HepG2 (cell line): ENCODE data around the gene LAMB3. TPM values are rescaled to one million over a fixed set of nuclear protein-coding genes. Genes with fewer than 3 reads are reported as not detected.

Experiments used
- ATAC-seq: fragments of 200-7000 bp; cut with Tn5 transposase; 3 replicates; pipeline ENCODE4 v1.9.1; 2020; ENCODE audit warnings: mild to moderate bottlenecking, moderate library complexity
- BruUV-seq: library from RNA; stranded (reverse); fragments of 400-500 nt; replicated peaks from 2 replicates; lab custom pipeline; 2021; lab: Mats Ljungman, UMichigan
- CTCF ChIA-PET: fragments of 300-600 bp; formaldehyde crosslinking; extraction: SDS; loops from one replicate; lab custom pipeline; 2021; ENCODE audit warnings: low total read pairs, inconsistent platforms, low intra/inter-chr PET ratio; lab: Yijun Ruan, JAX
- POLR2A ChIA-PET: fragments of 350-600 bp; sonication (Branson Sonifier 250); formaldehyde crosslinking; loops from one replicate; lab custom pipeline; 2020; ENCODE audit warnings: antibody characterized with exemption, inconsistent platforms; lab: Yijun Ruan, JAX
- DNase-seq: peaks from one replicate; pipeline ENCODE4 v3.0.0-alpha.2; 2015; ENCODE audit warnings: low spot score
- FAIRE-seq: peaks from 3 replicates; lab custom pipeline; 2011; peaks lifted over from hg19 to GRCh38; lab: Jason Lieb, UNC
- H2AFZ ChIP-seq: one replicate; pipeline ENCODE4 v1.6.1; 2011; ENCODE audit warnings: low read length, inconsistent platforms
- H3K27ac ChIP-seq: fragments of 300-600 bp; 3 replicates; pipeline ENCODE4 v1.8.0; 2011; ENCODE audit warnings: mixed run types, mild to moderate bottlenecking, mixed read lengths, low read length, inconsistent platforms; ENCODE audit not compliant: insufficient read depth; ENCODE audit errors: extremely low read length
- H3K27me3 ChIP-seq, 2 experiments: fragments of 200-600 bp in 1 of 2; 2 replicates in 1 of 2; 3 replicates in 1 of 2; pipeline versions ENCODE4 v1.6.0 to v1.8.0; 2011; ENCODE audit warnings: low read length in 2 of 2, mild to moderate bottlenecking in 2 of 2, moderate library complexity in 2 of 2, inconsistent platforms in 1 of 2; ENCODE audit not compliant: insufficient read depth in 2 of 2, control insufficient read depth in 1 of 2
- H3K36me3 ChIP-seq, 2 experiments: fragments of 200-600 bp in 1 of 2; replicated peaks in 1 of 2; 2 replicates in 1 of 2; 3 replicates in 1 of 2; pipeline versions ENCODE4 v1.5.1 to v1.8.0; 2011; ENCODE audit warnings: low read length in 2 of 2, inconsistent platforms in 1 of 2; ENCODE audit not compliant: insufficient read depth in 2 of 2, control insufficient read depth in 1 of 2
- H3K4me1 ChIP-seq: 2 replicates; pipeline ENCODE4 v1.5.1; 2012; ENCODE audit warnings: low read length, inconsistent platforms; ENCODE audit not compliant: insufficient read depth
- H3K4me2 ChIP-seq: 2 replicates; pipeline ENCODE4 v1.6.0; 2011; ENCODE audit warnings: low read depth, low read length, inconsistent platforms
- H3K4me3 ChIP-seq, 3 experiments: fragments of 200-600 bp in 1 of 3; sonication (generic), shearing (Covaris generic) in 1 of 3; replicated peaks in 1 of 3; 2 replicates each; pipeline ENCODE4 v1.5.1; 2011 to 2016; ENCODE audit warnings: low read length in 3 of 3, inconsistent platforms in 2 of 3, low read depth in 2 of 3, mild to moderate bottlenecking in 2 of 3, control low read depth in 1 of 3, mixed read lengths in 1 of 3; ENCODE audit not compliant: insufficient read depth in 1 of 3
- H3K79me2 ChIP-seq: one replicate; pipeline ENCODE4 v1.6.1; 2011; ENCODE audit warnings: low read length, inconsistent platforms; ENCODE audit not compliant: insufficient read depth
- H3K9ac ChIP-seq: 2 replicates; pipeline ENCODE4 v1.6.0; 2011; ENCODE audit warnings: mild to moderate bottlenecking, low read depth, low read length, inconsistent platforms; ENCODE audit not compliant: insufficient read depth
- H3K9me3 ChIP-seq: 2 replicates; pipeline ENCODE4 v1.5.1; 2012; ENCODE audit warnings: mild to moderate bottlenecking, low read length
- H4K20me1 ChIP-seq: 2 replicates; pipeline ENCODE4 v1.6.0; 2011; ENCODE audit warnings: inconsistent platforms, mild to moderate bottlenecking, low read length, moderate library complexity; ENCODE audit not compliant: insufficient read depth
- JUN ChIP-seq: sonication (generic); formaldehyde crosslinking; IDR thresholded peaks from 2 replicates; pipeline ENCODE4 v1.4.0; 2020; ENCODE audit warnings: mild to moderate bottlenecking, missing genetic modification reagents
- KLF9 ChIP-seq: IDR thresholded peaks from 2 replicates; pipeline ENCODE4 v1.6.1; 2016; ENCODE audit warnings: low read depth
- RCOR2 ChIP-seq: IDR thresholded peaks from 2 replicates; pipeline ENCODE4 v1.6.1; 2016; ENCODE audit warnings: missing biosample characterization, missing genetic modification reagents
- SP5 ChIP-seq: IDR thresholded peaks from 2 replicates; pipeline ENCODE4 v1.6.1; 2016; ENCODE audit warnings: low read depth, borderline replicate concordance
- SPEN ChIP-seq: sonication (generic); formaldehyde crosslinking; IDR thresholded peaks from 2 replicates; pipeline ENCODE4 v1.5.1; 2020; ENCODE audit warnings: low read depth, mild to moderate bottlenecking, missing genetic modification reagents
- U2AF2 ChIP-seq: fragments of 200-400 bp; formaldehyde crosslinking; IDR thresholded peaks from 2 replicates; pipeline ENCODE4 v1.6.1; 2017; ENCODE audit warnings: low read depth, mild to moderate bottlenecking, low read length
- ZNF615 ChIP-seq: sonication (generic); formaldehyde crosslinking; IDR thresholded peaks from 2 replicates; pipeline ENCODE4 v1.5.0; 2020; ENCODE audit warnings: mild to moderate bottlenecking, missing genetic modification reagents, borderline replicate concordance
- ZNF773 ChIP-seq: sonication (generic); formaldehyde crosslinking; IDR thresholded peaks from 2 replicates; pipeline ENCODE4 v1.4.0; 2020; ENCODE audit warnings: missing genetic modification reagents, borderline replicate concordance
- ZNF792 ChIP-seq: IDR thresholded peaks from 2 replicates; pipeline ENCODE4 v1.6.1; 2016
- WGBS: methylation state at CpG from one replicate; pipeline ENCODE4 v1.1.6; 2017; ENCODE audit warnings: low lambda C conversion rate; 5-methylcytosine and 5-hydroxymethylcytosine counted together
- in situ Hi-C: cut with HindIII; loops from 2 replicates; pipeline ENCODE4 v1.10.0; 2017; ENCODE audit warnings: low pct_unique_long_range_greater_than_20kb; ENCODE audit not compliant: extremely low pct_ligation_motif_present
- intact Hi-C: fragments of 100-400 bp; cut with micrococcal nuclease; formaldehyde crosslinking; loops from one replicate; pipeline ENCODE4 v1.10.0; 2022; ENCODE audit not compliant: unreplicated experiment
- polyA plus RNA-seq, 8 experiments: library from polyadenylated mRNA; depleted of rRNA in 3 of 8; stranded (reverse) in 7 of 8; unstranded in 1 of 8; fragments of >200 nt; fragmentation: Illumina TruSeq in 4 of 8; extraction: Trizol in 4 of 8; gene quantifications; 2 replicates each; pipeline versions ENCODE4 v1.2.1 to v1.2.3, GENCODE V29; 2011 to 2016; ENCODE audit warnings: low read depth in 4 of 8, missing spikeins in 1 of 8, mixed read lengths in 1 of 8; ENCODE audit not compliant: insufficient read depth in 1 of 8
- total RNA-seq, 5 experiments: library from RNA; depleted of rRNA; stranded (reverse); fragments of >200 nt; fragmentation: Illumina TruSeq; extraction: Trizol; gene quantifications; 2 replicates each; pipeline ENCODE4 v1.2.3, GENCODE V29; 2016; ENCODE audit warnings: low read depth in 1 of 5
- TF ChIP-seq, protein P1 (sequence below): sonication (generic); formaldehyde crosslinking; IDR thresholded peaks from 2 replicates; pipeline ENCODE4 v1.4.0; 2020; ENCODE audit warnings: mild to moderate bottlenecking, missing genetic modification reagents
- TF ChIP-seq, protein P2 (sequence below): IDR thresholded peaks from 2 replicates; pipeline ENCODE4 v1.6.1; 2016; ENCODE audit warnings: low read depth, borderline replicate concordance

Gene LAMB3
- total and polyA plus RNA-seq, 2 of the 13 experiments (the other 11 are each of a cell fraction or from before 2014, with no cell fraction given): 0.18 to 0.24 TPM

DNA sequence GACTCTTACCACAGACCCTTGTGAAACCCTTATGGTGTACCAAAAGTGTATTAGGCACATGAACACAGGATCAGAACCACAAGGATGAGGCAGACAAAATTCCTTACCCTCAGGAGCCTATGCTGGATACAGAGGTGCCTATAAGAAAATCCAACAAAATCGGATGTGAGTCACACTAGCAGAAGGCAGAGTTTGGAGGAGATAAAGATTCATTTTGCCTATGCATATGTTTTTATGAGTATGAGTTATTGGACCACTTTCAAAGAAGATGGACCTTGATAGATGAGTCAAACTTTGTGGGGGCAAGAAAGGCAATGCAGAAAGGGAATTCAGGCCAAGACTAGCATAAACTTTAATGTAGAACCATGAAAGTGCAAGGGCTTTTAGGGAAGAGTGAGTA is 51.7 kb downstream of the LAMB3 start:
- Histone ChIP-seq H3K9ac (no peak overlapping the region), H3K36me3 (no peaks in the 10 kb centered on the region), H3K4me3 (no peak overlapping the region), H3K4me1 (no peaks in the 10 kb centered on the region), H3K79me2 (no peaks in the 10 kb centered on the region), H3K27ac (no peak overlapping the region), H3K27me3 (no peaks in the 10 kb centered on the region), H3K9me3 (no peaks in the 10 kb centered on the region), H2AFZ (no peak overlapping the region), H3K4me2 (no peak overlapping the region), H4K20me1 (no peaks in the 10 kb centered on the region)
- FAIRE-seq: no peak
- POLR2A ChIA-PET: no interaction called here
- CTCF ChIA-PET: no interaction called here
- 0% methylated on average over 1 of the region's 1 CpG for WGBS
- in situ Hi-C loops (no loop called here), intact Hi-C loops (no loop called here)
- no peak for ATAC-seq
- TF ChIP-seq ZNF615 (CRISPR knock-in tag) (no peak), SPEN (CRISPR knock-in tag) (no peak), KLF9 (no peak), JUN (no peak), ZNF792 (CRISPR knock-in tag) (no peak), ZNF773 (CRISPR knock-in tag) (no peak), RCOR2 (CRISPR knock-in tag) (no peak), SP5 (CRISPR knock-in tag) (no peak), U2AF2 (no peak)
- TF ChIP-seq, protein P1, sequence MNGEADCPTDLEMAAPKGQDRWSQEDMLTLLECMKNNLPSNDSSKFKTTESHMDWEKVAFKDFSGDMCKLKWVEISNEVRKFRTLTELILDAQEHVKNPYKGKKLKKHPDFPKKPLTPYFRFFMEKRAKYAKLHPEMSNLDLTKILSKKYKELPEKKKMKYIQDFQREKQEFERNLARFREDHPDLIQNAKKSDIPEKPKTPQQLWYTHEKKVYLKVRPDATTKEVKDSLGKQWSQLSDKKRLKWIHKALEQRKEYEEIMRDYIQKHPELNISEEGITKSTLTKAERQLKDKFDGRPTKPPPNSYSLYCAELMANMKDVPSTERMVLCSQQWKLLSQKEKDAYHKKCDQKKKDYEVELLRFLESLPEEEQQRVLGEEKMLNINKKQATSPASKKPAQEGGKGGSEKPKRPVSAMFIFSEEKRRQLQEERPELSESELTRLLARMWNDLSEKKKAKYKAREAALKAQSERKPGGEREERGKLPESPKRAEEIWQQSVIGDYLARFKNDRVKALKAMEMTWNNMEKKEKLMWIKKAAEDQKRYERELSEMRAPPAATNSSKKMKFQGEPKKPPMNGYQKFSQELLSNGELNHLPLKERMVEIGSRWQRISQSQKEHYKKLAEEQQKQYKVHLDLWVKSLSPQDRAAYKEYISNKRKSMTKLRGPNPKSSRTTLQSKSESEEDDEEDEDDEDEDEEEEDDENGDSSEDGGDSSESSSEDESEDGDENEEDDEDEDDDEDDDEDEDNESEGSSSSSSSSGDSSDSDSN (CRISPR knock-in tag): no peak
- TF ChIP-seq, protein P2, sequence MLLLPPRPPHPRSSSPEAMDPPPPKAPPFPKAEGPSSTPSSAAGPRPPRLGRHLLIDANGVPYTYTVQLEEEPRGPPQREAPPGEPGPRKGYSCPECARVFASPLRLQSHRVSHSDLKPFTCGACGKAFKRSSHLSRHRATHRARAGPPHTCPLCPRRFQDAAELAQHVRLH (CRISPR knock-in tag): no peak
- no TSS peak for BruUV-seq
- no peak for DNase-seq
